SU-DHL-6 (cell line): ENCODE results near the gene FBXO42.

Source experiments
- H2AFZ ChIP-seq: fragments of 200-600 bp; sonication (generic); 2 replicates; pipeline ENCODE4 v1.6.1; 2014; ENCODE audit warnings: low read depth, mild to moderate bottlenecking, moderate library complexity, mixed read lengths, antibody characterized with exemption, low read length; ENCODE audit not compliant: severe bottlenecking
- H3F3A ChIP-seq: fragments of 200-600 bp; shearing (Covaris generic); 2 replicates; pipeline ENCODE4 v1.6.0; 2016; ENCODE audit warnings: antibody characterized with exemption, mild to moderate bottlenecking; ENCODE audit not compliant: insufficient read depth
- H3K27ac ChIP-seq: fragments of 200-600 bp; sonication (generic); 2 replicates; pipeline ENCODE4 v1.5.1; 2016; ENCODE audit warnings: low read depth, mild to moderate bottlenecking, low read length, moderate library complexity, mixed read lengths
- H3K27me3 ChIP-seq: fragments of 200-600 bp; sonication (generic), shearing (Covaris generic); 2 replicates; pipeline ENCODE4 v1.6.0; 2014; ENCODE audit warnings: mild to moderate bottlenecking, low read length
- H3K36me3 ChIP-seq: fragments of 200-600 bp; sonication (generic); 2 replicates; pipeline ENCODE4 v1.6.1; 2014; ENCODE audit warnings: mild to moderate bottlenecking, low read length, mixed read lengths
- H3K4me2 ChIP-seq: fragments of 300-600, 200-600 bp; shearing (Covaris generic), sonication (generic); 2 replicates; pipeline ENCODE4 v1.6.0; 2014; ENCODE audit warnings: low read length, low read depth, mild to moderate bottlenecking; ENCODE audit not compliant: poor library complexity, severe bottlenecking
- H3K4me3 ChIP-seq: fragments of 200-600 bp; sonication (generic); 2 replicates; pipeline ENCODE4 v1.5.1; 2014; ENCODE audit warnings: antibody characterized with exemption, low read length, mild to moderate bottlenecking, mixed read lengths; ENCODE audit not compliant: insufficient read depth, poor library complexity, severe bottlenecking
- H3K79me2 ChIP-seq: fragments of 200-600 bp; sonication (generic); 2 replicates; pipeline ENCODE4 v1.6.1; 2014; ENCODE audit warnings: mild to moderate bottlenecking, low read length, moderate library complexity; ENCODE audit not compliant: insufficient read depth
- H3K9ac ChIP-seq: fragments of 200-600 bp; sonication (generic); 2 replicates; pipeline ENCODE4 v1.7.0; 2014; ENCODE audit warnings: mild to moderate bottlenecking, low read length
- H3K9me2 ChIP-seq: fragments of 200-600 bp; sonication (generic); replicated peaks from 2 replicates; pipeline ENCODE4 v1.6.1; 2014; ENCODE audit warnings: low read length; ENCODE audit not compliant: insufficient read depth
- H3K9me3 ChIP-seq: fragments of 200-600 bp; sonication (generic); 2 replicates; pipeline ENCODE4 v1.6.1; 2014; ENCODE audit warnings: low read length, mixed read lengths; ENCODE audit not compliant: insufficient read depth
- H4K20me1 ChIP-seq: fragments of 200-600 bp; sonication (generic); 2 replicates; pipeline ENCODE4 v1.6.1; 2014; ENCODE audit warnings: low read depth, mild to moderate bottlenecking, antibody characterized with exemption, low read length, moderate library complexity, mixed read lengths
- CTCF ChIP-seq: fragments of 200-600 bp; sonication (generic); IDR thresholded peaks from one replicate; pipeline ENCODE4 v1.5.1; 2017; ENCODE audit warnings: antibody characterized with exemption, mild to moderate bottlenecking, low read length, moderate library complexity; ENCODE audit not compliant: insufficient read depth, poor library complexity, severe bottlenecking
- EZH2phosphoT487 ChIP-seq: fragments of 200-600 bp; sonication (generic), shearing (Covaris generic); conservative IDR thresholded peaks from 2 replicates; pipeline ENCODE4 v1.6.1; 2018; ENCODE audit warnings: mild to moderate bottlenecking, antibody characterized with exemption, low read length, moderate library complexity, mixed read lengths

Gene FBXO42

GRCh38 chr1:16208270-16208987 lies 143.9 kb downstream of the FBXO42 start:
- H3K4me3 ChIP-seq = no peak overlapping the region

GRCh38 chr1:16207318-16208269 lies 144.7 kb downstream of the FBXO42 start:
- Histone ChIP-seq H3K9me3 (no peaks in the 10 kb centered on the region), H3K4me3 (no peak overlapping the region), H3F3A (no peaks in the 10 kb centered on the region), H3K4me2 (no peak overlapping the region), H2AFZ (no peak overlapping the region), H4K20me1 (no peaks in the 10 kb centered on the region), H3K9me2 (no peaks in the 10 kb centered on the region), H3K27me3 (no peaks in the 10 kb centered on the region), H3K27ac (no peak overlapping the region), H3K9ac (no peak overlapping the region), H3K36me3 (no peaks in the 10 kb centered on the region), H3K79me2 (no peaks in the 10 kb centered on the region)
- TF ChIP-seq CTCF (no peak), EZH2phosphoT487 (no peak)

More at GRCh38 chr1:16208270-16208987, 143.9 kb downstream of the FBXO42 start:
- no peak overlapping the region for H3K27ac ChIP-seq
- H3K9me2 ChIP-seq = no peaks in the 10 kb centered on the region
- no peaks in the 10 kb centered on the region for H3K36me3 ChIP-seq
- H4K20me1 ChIP-seq = no peaks in the 10 kb centered on the region
- no peak overlapping the region for H2AFZ ChIP-seq
- no peaks in the 10 kb centered on the region for H3F3A ChIP-seq
- H3K9ac ChIP-seq = no peak overlapping the region
- no peaks in the 10 kb centered on the region for H3K79me2 ChIP-seq
- TF ChIP-seq EZH2phosphoT487 (no peak), CTCF (no peak)
- no peaks in the 10 kb centered on the region for H3K27me3 ChIP-seq
- H3K9me3 ChIP-seq = no peaks in the 10 kb centered on the region
- H3K4me2 ChIP-seq = no peak overlapping the region

- Histone ChIP-seq H3K79me2 (no peaks in the 10 kb centered on the region), H3K27ac (no peak overlapping the region), H4K20me1 (no peaks in the 10 kb centered on the region), H3K36me3 (no peaks in the 10 kb centered on the region), H3K9me3 (no peaks in the 10 kb centered on the region), H3K9ac (no peak overlapping the region), H3K4me3 (no peak overlapping the region), H3K27me3 (no peaks in the 10 kb centered on the region), H3K9me2 (no peaks in the 10 kb centered on the region), H3K4me2 (no peak overlapping the region), H2AFZ (no peak overlapping the region), H3F3A (no peaks in the 10 kb centered on the region)
- TF ChIP-seq CTCF (no peak), EZH2phosphoT487 (no peak)
Measured at GRCh38 chr1:16206547-16207317, 145.5 kb downstream of the FBXO42 start.
